ENCODE measurements around the gene NPHS1. TPM values are rescaled to one million over a fixed set of nuclear protein-coding genes. Genes with fewer than 3 reads are reported as not detected.

Gene NPHS1
- total and polyA plus RNA-seq, 4 donors = under 0.01 TPM; not detected in 3

DNA sequence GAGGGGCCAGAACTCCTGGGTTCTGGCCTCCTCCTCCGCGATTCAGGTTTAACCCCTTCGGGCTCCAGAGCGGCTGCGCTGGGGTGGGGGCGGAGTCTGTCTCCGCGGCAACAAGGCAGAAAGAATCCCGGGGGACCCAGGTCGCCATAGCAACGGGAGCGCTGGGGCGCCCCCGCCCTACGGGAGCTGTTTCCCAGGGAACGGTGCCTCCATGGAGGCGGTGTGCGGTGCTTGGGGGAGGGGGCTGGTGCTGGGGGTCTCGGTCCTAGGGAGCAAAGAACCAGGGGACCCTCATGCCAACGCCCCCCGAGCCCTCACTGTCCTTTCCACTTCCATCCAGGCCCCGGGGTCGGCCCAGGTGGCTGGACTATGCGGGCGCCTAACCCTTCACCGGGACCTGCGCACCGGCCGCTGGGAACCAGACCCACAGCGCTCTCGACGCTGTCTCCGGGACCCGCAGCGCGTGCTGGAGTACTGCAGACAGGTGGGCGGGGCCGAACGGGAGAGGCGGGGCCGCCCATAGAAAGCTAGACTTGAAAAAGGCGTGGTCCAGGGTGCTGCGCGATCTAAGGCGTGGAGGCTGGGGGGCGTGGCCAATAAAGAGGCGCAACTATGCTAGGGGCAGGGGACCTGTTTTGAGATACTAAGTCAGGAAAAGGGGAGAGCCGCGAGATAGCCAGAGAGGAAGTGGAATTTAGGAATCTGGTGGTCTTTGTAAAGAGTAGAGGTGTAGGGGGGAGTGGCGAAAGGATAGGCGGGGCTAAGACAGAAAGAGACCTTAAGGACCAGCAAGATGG, 17.2 kb upstream of the NPHS1 start (continued):
- no peak for TF ChIP-seq EGR1 (IDR thresholded peaks at IDR 0.05; ENCODE audit: low read depth in 2 of 2)
- TF ChIP-seq JUND (IDR thresholded peaks at IDR 0.05) = no peak
- no peak for TF ChIP-seq FOXA2 (IDR thresholded peaks at IDR 0.05)
- TF ChIP-seq, protein P1, sequence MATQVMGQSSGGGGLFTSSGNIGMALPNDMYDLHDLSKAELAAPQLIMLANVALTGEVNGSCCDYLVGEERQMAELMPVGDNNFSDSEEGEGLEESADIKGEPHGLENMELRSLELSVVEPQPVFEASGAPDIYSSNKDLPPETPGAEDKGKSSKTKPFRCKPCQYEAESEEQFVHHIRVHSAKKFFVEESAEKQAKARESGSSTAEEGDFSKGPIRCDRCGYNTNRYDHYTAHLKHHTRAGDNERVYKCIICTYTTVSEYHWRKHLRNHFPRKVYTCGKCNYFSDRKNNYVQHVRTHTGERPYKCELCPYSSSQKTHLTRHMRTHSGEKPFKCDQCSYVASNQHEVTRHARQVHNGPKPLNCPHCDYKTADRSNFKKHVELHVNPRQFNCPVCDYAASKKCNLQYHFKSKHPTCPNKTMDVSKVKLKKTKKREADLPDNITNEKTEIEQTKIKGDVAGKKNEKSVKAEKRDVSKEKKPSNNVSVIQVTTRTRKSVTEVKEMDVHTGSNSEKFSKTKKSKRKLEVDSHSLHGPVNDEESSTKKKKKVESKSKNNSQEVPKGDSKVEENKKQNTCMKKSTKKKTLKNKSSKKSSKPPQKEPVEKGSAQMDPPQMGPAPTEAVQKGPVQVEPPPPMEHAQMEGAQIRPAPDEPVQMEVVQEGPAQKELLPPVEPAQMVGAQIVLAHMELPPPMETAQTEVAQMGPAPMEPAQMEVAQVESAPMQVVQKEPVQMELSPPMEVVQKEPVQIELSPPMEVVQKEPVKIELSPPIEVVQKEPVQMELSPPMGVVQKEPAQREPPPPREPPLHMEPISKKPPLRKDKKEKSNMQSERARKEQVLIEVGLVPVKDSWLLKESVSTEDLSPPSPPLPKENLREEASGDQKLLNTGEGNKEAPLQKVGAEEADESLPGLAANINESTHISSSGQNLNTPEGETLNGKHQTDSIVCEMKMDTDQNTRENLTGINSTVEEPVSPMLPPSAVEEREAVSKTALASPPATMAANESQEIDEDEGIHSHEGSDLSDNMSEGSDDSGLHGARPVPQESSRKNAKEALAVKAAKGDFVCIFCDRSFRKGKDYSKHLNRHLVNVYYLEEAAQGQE (IDR thresholded peaks at IDR 0.05) = no peak
- no peak for TF ChIP-seq YY1 (IDR thresholded peaks at IDR 0.05)
- no peak for TF ChIP-seq GABPA (IDR thresholded peaks at IDR 0.05 in 1 of 2, conservative IDR thresholded peaks at IDR 0.05 in 1 of 2)
- TF ChIP-seq HNF4A (conservative IDR thresholded peaks at IDR 0.05) = no peak

DNA sequence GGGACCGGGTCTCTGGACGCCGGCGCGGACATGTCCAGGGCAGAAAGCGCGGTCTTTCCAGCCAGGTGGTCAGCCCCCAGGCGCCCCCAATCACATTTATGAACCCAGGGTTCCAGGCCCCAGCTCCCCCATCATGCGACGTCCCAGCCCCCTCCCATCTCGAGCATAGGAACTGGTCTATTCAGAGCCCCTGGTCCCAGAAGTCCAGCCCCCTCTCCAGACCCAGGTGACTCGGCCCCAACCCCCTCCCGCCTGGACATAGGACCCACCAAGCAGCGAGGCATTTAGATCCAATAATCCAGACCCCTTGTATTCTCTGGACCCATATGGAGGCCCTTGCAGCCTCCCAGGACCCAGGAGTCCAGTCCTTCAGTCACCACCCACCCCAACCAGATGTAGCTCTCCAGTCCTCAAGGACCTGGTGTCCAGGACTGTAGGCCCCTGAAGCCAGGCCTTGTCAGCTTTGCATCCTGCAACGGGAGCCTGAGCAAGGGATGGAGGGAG, 16.6 kb upstream of the NPHS1 start:
- DNase-seq (ENCODE audit: low spot score) = no peak
- Histone ChIP-seq H3K9me3 (ENCODE audit: control insufficient read depth in 4 of 4, low read length in 3 of 4) (no peaks in the 10 kb centered on the region), H3K4me1 (ENCODE audit: control insufficient read depth in 4 of 4, insufficient read depth in 4 of 4, low read length in 3 of 4) (peaks cover 3 to 17% (median 10%) of the 10 kb centered on the region in 4 donors), H3K27ac (ENCODE audit: low read depth in 1 of 2, low read length in 2 of 2) (no peak overlapping the region), H3K4me3 (ENCODE audit: low read depth in 1 of 3, low read length in 3 of 3) (peak overlapping the region in 1 of 3 donors; percentile 57), H3K36me3 (ENCODE audit: control insufficient read depth in 4 of 4, insufficient read depth in 3 of 4, low read depth in 1 of 4, low read length in 3 of 4) (no peaks in the 10 kb centered on the region), H3K27me3 (ENCODE audit: control insufficient read depth in 4 of 4, insufficient read depth in 4 of 4, low read length in 3 of 4) (peaks cover 0 to 3% (median 2%) of the 10 kb centered on the region in 4 donors), H3K9ac (ENCODE audit: low read depth in 1 of 2, low read length in 2 of 2) (no peak overlapping the region)
- TF ChIP-seq RXRA (IDR thresholded peaks at IDR 0.05) (no peak), FOXA1 (IDR thresholded peaks at IDR 0.05) (no peak)
- WGBS = 5% methylated on average over 15 of the region's 15 CpGs

DNA sequence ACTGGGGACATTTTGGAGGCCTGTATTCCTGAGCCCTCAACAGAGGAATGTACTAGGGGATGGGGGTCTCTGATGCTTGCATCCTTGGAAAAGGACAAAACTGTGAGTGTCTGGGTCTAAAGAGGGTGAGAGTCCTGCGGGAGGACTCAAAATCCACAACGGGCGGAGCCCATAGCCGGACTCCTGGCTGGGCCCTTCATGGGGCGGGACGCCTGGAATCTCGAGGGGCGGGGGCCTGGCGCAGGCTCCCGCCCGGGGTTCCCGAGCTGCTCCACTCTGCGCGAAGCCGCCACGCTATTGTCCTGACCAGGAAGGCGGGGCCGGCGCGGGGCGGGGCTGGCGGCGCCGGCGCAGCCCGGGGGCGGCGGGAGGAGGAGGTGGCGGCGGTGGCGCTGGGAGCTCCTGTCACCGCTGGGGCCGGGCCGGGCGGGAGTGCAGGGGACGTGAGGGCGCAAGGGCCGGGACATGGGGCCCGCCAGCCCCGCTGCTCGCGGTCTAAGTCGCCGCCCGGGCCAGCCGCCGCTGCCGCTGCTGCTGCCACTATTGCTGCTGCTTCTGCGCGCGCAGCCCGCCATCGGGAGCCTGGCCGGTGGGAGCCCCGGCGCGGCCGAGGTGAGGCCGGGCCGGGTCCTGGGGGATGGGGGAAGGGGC, 16.0 kb upstream of the NPHS1 start, which contains the start of gene APLP1:
APLP1 (plus strand) TSS at position 403 of the 651 bp plus-strand sequence; CDS start at position 466, 63 bp downstream.
- no peak for DNase-seq (ENCODE audit: low spot score)
- peaks cover 0 to 3% (median 2%) of the 10 kb centered on the region in 4 donors for H3K27me3 ChIP-seq (ENCODE audit: control insufficient read depth in 4 of 4, insufficient read depth in 4 of 4, low read length in 3 of 4)
- no peak within 1 kb of the TSS for H3K9ac ChIP-seq (ENCODE audit: low read depth in 1 of 2, low read length in 2 of 2)
- H3K9me3 ChIP-seq (ENCODE audit: control insufficient read depth in 4 of 4, low read length in 3 of 4) = no peaks in the 10 kb centered on the region
- H3K4me3 ChIP-seq (ENCODE audit: low read depth in 1 of 3, low read length in 3 of 3) = peak within 1 kb of the TSS in 1 of 3 donors; percentile 57
- H3K36me3 ChIP-seq (ENCODE audit: control insufficient read depth in 4 of 4, insufficient read depth in 3 of 4, low read depth in 1 of 4, low read length in 3 of 4) = no peaks in the 10 kb centered on the region
- 3% methylated on average over 60 of the region's 60 CpGs for WGBS
- TF ChIP-seq, protein P2, sequence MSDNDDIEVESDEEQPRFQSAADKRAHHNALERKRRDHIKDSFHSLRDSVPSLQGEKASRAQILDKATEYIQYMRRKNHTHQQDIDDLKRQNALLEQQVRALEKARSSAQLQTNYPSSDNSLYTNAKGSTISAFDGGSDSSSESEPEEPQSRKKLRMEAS (IDR thresholded peaks at IDR 0.05) = no peak
- no peak for TF ChIP-seq YY1 (IDR thresholded peaks at IDR 0.05)
- TF ChIP-seq, protein P1 (IDR thresholded peaks at IDR 0.05) = no peak
- no peak for TF ChIP-seq NR2F2 (IDR thresholded peaks at IDR 0.05)
- TF ChIP-seq SP1 (IDR thresholded peaks at IDR 0.05) = no peak
- TF ChIP-seq, protein P3, sequence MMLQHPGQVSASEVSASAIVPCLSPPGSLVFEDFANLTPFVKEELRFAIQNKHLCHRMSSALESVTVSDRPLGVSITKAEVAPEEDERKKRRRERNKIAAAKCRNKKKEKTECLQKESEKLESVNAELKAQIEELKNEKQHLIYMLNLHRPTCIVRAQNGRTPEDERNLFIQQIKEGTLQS (IDR thresholded peaks at IDR 0.05) = no peak
- TF ChIP-seq, protein P4, sequence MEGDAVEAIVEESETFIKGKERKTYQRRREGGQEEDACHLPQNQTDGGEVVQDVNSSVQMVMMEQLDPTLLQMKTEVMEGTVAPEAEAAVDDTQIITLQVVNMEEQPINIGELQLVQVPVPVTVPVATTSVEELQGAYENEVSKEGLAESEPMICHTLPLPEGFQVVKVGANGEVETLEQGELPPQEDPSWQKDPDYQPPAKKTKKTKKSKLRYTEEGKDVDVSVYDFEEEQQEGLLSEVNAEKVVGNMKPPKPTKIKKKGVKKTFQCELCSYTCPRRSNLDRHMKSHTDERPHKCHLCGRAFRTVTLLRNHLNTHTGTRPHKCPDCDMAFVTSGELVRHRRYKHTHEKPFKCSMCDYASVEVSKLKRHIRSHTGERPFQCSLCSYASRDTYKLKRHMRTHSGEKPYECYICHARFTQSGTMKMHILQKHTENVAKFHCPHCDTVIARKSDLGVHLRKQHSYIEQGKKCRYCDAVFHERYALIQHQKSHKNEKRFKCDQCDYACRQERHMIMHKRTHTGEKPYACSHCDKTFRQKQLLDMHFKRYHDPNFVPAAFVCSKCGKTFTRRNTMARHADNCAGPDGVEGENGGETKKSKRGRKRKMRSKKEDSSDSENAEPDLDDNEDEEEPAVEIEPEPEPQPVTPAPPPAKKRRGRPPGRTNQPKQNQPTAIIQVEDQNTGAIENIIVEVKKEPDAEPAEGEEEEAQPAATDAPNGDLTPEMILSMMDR (IDR thresholded peaks at IDR 0.05; ENCODE audit: low read depth, low read length, missing input control) = no peak
- TF ChIP-seq HNF4G (IDR thresholded peaks at IDR 0.05) = no peak
- TF ChIP-seq RAD21 (IDR thresholded peaks at IDR 0.05) = no peak
- no peak for TF ChIP-seq RXRA (IDR thresholded peaks at IDR 0.05)
- TF ChIP-seq TAF1 (conservative IDR thresholded peaks at IDR 0.05) = no peak
- no peak for TF ChIP-seq HNF4A (conservative IDR thresholded peaks at IDR 0.05)
- TF ChIP-seq FOXA2 (IDR thresholded peaks at IDR 0.05) = no peak
- TF ChIP-seq EGR1 (IDR thresholded peaks at IDR 0.05; ENCODE audit: low read depth in 2 of 2) = no peak
- TF ChIP-seq GABPA (IDR thresholded peaks at IDR 0.05 in 1 of 2, conservative IDR thresholded peaks at IDR 0.05 in 1 of 2) = no peak
- no peak within 1 kb of the TSS for H3K27ac ChIP-seq (ENCODE audit: low read depth in 1 of 2, low read length in 2 of 2)
- peaks cover 3 to 17% (median 10%) of the 10 kb centered on the region in 4 donors for H3K4me1 ChIP-seq (ENCODE audit: control insufficient read depth in 4 of 4, insufficient read depth in 4 of 4, low read length in 3 of 4)

Measured in liver (tissue), 9 donors.